Mesenchymal stem cell (in vitro differentiated cells and primary cell): ENCODE results near the gene LASP1. TPM values are rescaled to one million over a fixed set of nuclear protein-coding genes. Genes with fewer than 3 reads are reported as not detected.

Source experiments
- DNase-seq: peaks from one replicate; pipeline ENCODE4 v3.0.0-alpha.2; 2013
- H2AFZ ChIP-seq: one replicate; pipeline ENCODE4 v1.6.1; 2013; ENCODE audit warnings: low read depth, mild to moderate bottlenecking, control low read depth, inconsistent platforms, low read length, moderate library complexity
- H2AK5ac ChIP-seq: 2 replicates; pipeline ENCODE4 v1.6.1; 2013; ENCODE audit warnings: low read length, moderate library complexity, mild to moderate bottlenecking, inconsistent platforms; ENCODE audit not compliant: severe bottlenecking
- H2BK120ac ChIP-seq: one replicate; pipeline ENCODE4 v1.6.1; 2013; ENCODE audit warnings: low read depth, mild to moderate bottlenecking, inconsistent platforms, low read length, moderate library complexity
- H2BK12ac ChIP-seq, 2 experiments: one replicate each; pipeline ENCODE4 v1.6.1; 2013; ENCODE audit warnings: inconsistent platforms in 2 of 2, low read length in 2 of 2, mild to moderate bottlenecking in 2 of 2, moderate library complexity in 2 of 2, control low read depth in 1 of 2
- H2BK15ac ChIP-seq: one replicate; pipeline ENCODE4 v1.6.1; 2013; ENCODE audit warnings: mild to moderate bottlenecking, low read depth, inconsistent platforms; ENCODE audit not compliant: poor library complexity, severe bottlenecking
- H2BK5ac ChIP-seq: 2 replicates; pipeline ENCODE4 v1.6.1; 2013; ENCODE audit warnings: low read depth, mild to moderate bottlenecking, low read length, control low read depth, inconsistent platforms; ENCODE audit not compliant: poor library complexity, severe bottlenecking
- H3K14ac ChIP-seq, 2 experiments: one replicate each; pipeline ENCODE4 v1.6.1; 2013; ENCODE audit warnings: inconsistent platforms in 2 of 2, low read length in 2 of 2, control low read depth in 1 of 2, mild to moderate bottlenecking in 1 of 2, moderate library complexity in 1 of 2
- H3K18ac ChIP-seq, 2 experiments: one replicate each; pipeline ENCODE4 v1.6.1; 2013; ENCODE audit warnings: inconsistent platforms in 2 of 2, low read length in 2 of 2, control low read depth in 1 of 2, low read depth in 1 of 2, mild to moderate bottlenecking in 1 of 2
- H3K23ac ChIP-seq, 2 experiments: one replicate each; pipeline ENCODE4 v1.6.1; 2013; ENCODE audit warnings: inconsistent platforms in 2 of 2, low read length in 2 of 2, mild to moderate bottlenecking in 2 of 2, moderate library complexity in 2 of 2, control low read depth in 1 of 2
- H3K27ac ChIP-seq: 2 replicates; pipeline ENCODE4 v1.5.1; 2013; ENCODE audit warnings: mild to moderate bottlenecking, moderate library complexity, low read length, control low read depth, inconsistent platforms; ENCODE audit not compliant: poor library complexity, severe bottlenecking
- H3K27me3 ChIP-seq, 2 experiments: 2 replicates each; pipeline versions ENCODE4 v1.6.1 to v1.7.0; 2013; ENCODE audit warnings: low read length in 2 of 2, mild to moderate bottlenecking in 2 of 2, moderate library complexity in 2 of 2, control low read depth in 1 of 2, inconsistent platforms in 1 of 2; ENCODE audit not compliant: control insufficient read depth in 1 of 2, insufficient read depth in 1 of 2
- H3K36me3 ChIP-seq, 2 experiments: 2 replicates each; pipeline versions ENCODE4 v1.6.1 to v1.7.0; 2013; ENCODE audit warnings: low read length in 2 of 2, control low read depth in 1 of 2, inconsistent platforms in 1 of 2, low read depth in 1 of 2, mild to moderate bottlenecking in 1 of 2; ENCODE audit not compliant: insufficient read depth in 2 of 2, control insufficient read depth in 1 of 2
- H3K4ac ChIP-seq, 2 experiments: one replicate each; pipeline ENCODE4 v1.6.1; 2013; ENCODE audit warnings: inconsistent platforms in 2 of 2, low read length in 2 of 2, mild to moderate bottlenecking in 2 of 2, moderate library complexity in 2 of 2, control low read depth in 1 of 2, low read depth in 1 of 2
- H3K4me1 ChIP-seq: 2 replicates; pipeline ENCODE4 v1.6.1; 2013; ENCODE audit warnings: low read depth, low read length, control low read depth; ENCODE audit not compliant: control insufficient read depth, insufficient read depth
- H3K4me2 ChIP-seq: 2 replicates; pipeline ENCODE4 v1.6.1; 2013; ENCODE audit warnings: low read length, mild to moderate bottlenecking, inconsistent platforms; ENCODE audit not compliant: poor library complexity, severe bottlenecking
- H3K4me3 ChIP-seq, 2 experiments: 2 replicates each; pipeline versions ENCODE4 v1.5.1 to v1.7.0; 2013; ENCODE audit warnings: low read length in 2 of 2, mild to moderate bottlenecking in 2 of 2, control low read depth in 1 of 2, low read depth in 1 of 2; ENCODE audit not compliant: insufficient read depth in 1 of 2
- H3K79me1 ChIP-seq: replicated peaks from 2 replicates; pipeline ENCODE4 v1.6.1; 2013; ENCODE audit warnings: mild to moderate bottlenecking, control low read depth, low read length, inconsistent platforms; ENCODE audit not compliant: poor library complexity, severe bottlenecking
- H3K9ac ChIP-seq: 2 replicates; pipeline ENCODE4 v1.7.0; 2013; ENCODE audit warnings: mild to moderate bottlenecking, low read length, moderate library complexity
- H3K9me3 ChIP-seq: 2 replicates; pipeline ENCODE4 v1.7.0; 2013; ENCODE audit warnings: mild to moderate bottlenecking, low read length; ENCODE audit not compliant: control insufficient read depth
- H4K8ac ChIP-seq: one replicate; pipeline ENCODE4 v1.6.1; 2013; ENCODE audit warnings: inconsistent platforms, mild to moderate bottlenecking, low read length, moderate library complexity
- H4K91ac ChIP-seq: one replicate; pipeline ENCODE4 v1.6.1; 2013; ENCODE audit warnings: mild to moderate bottlenecking, low read length, inconsistent platforms
- WGBS: methylation state at CpG from one replicate; pipeline ENCODE4 v1.1.7; 2013; ENCODE audit warnings: mixed read lengths; 5-methylcytosine and 5-hydroxymethylcytosine counted together
- small RNA-seq: library from polyadenylated mRNA; stranded (forward); fragments of <200 nt; extraction: miRNeasy Mini kit (QIAGEN cat#:217004); gene quantifications from one replicate; pipeline ENCODE3, GENCODE V24; 2013; ENCODE audit warnings: low read depth

Gene LASP1

GRCh38 chr17:38969281-38969680 lies 99.4 kb downstream of the LASP1 start:
- H3K9ac ChIP-seq = no peak overlapping the region
- no peak overlapping the region for H2AK5ac ChIP-seq
- no peak overlapping the region for H2BK15ac ChIP-seq
- no peak overlapping the region for H2BK120ac ChIP-seq
- H3K23ac ChIP-seq = no peak overlapping the region
- no peak overlapping the region for H3K18ac ChIP-seq
- no peaks in the 10 kb centered on the region for H3K27me3 ChIP-seq
- no peak overlapping the region for H4K91ac ChIP-seq
- H3K4me1 ChIP-seq = peaks cover 6% of the 10 kb centered on the region
- no peak overlapping the region for H3K27ac ChIP-seq
- no peak overlapping the region for H3K4me2 ChIP-seq
- H3K79me1 ChIP-seq = no peaks in the 10 kb centered on the region
- DNase-seq = no peak
- H3K36me3 ChIP-seq = no peaks in the 10 kb centered on the region
- no peak overlapping the region for H3K4ac ChIP-seq
- H3K14ac ChIP-seq = no peak overlapping the region
- no peak overlapping the region for H2AFZ ChIP-seq
- no peak overlapping the region for H2BK5ac ChIP-seq
- H3K4me3 ChIP-seq = no peak overlapping the region
- no peak overlapping the region for H4K8ac ChIP-seq
- H2BK12ac ChIP-seq = no peak overlapping the region
- 89% methylated on average over 2 of the region's 4 CpGs for WGBS
- no peaks in the 10 kb centered on the region for H3K9me3 ChIP-seq

- no peak overlapping the region for H4K91ac ChIP-seq
- no peak overlapping the region for H4K8ac ChIP-seq
- no peak overlapping the region for H3K14ac ChIP-seq
- no peak overlapping the region for H2AFZ ChIP-seq
- peaks cover 6% of the 10 kb centered on the region for H3K4me1 ChIP-seq
- DNase-seq = no peak
- no peak overlapping the region for H3K4me2 ChIP-seq
- H3K36me3 ChIP-seq = no peaks in the 10 kb centered on the region
- H3K4ac ChIP-seq = no peak overlapping the region
- no peak overlapping the region for H2BK12ac ChIP-seq
- no peak overlapping the region for H3K23ac ChIP-seq
- H2BK5ac ChIP-seq = no peak overlapping the region
- H2BK15ac ChIP-seq = no peak overlapping the region
- no peak overlapping the region for H2AK5ac ChIP-seq
- no peak overlapping the region for H2BK120ac ChIP-seq
- H3K79me1 ChIP-seq = no peaks in the 10 kb centered on the region
- H3K4me3 ChIP-seq = no peak overlapping the region
- no peak overlapping the region for H3K27ac ChIP-seq
- H3K18ac ChIP-seq = no peak overlapping the region
- H3K27me3 ChIP-seq = no peaks in the 10 kb centered on the region
- 89% methylated on average over 4 of the region's 4 CpGs for WGBS
- H3K9ac ChIP-seq = no peak overlapping the region
- H3K9me3 ChIP-seq = no peaks in the 10 kb centered on the region
These were observed 100.3 kb downstream of the LASP1 start for GRCh38 chr17:38970128-38970527.

DNA sequence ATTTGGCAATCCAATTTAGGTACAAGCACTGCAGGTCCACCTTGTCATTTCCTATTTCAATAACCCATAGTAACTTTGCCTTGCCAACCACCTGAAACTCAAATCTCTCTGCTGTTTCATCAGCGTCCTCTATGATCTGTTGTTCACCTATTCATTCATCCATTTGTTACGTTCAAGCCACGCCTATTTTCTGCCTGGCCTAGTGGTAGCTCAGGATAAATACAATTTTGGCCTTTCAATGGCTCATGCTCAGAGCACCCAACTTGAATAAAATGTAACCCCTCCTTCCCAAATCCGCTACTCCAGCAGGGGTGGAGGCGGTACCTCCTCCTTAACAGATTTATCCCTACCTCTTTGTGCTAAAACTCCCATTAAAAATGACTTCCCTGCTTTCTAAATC lies 100.9 kb downstream of the LASP1 start:
- Histone ChIP-seq H3K9me3 (no peaks in the 10 kb centered on the region), H4K91ac (no peak overlapping the region), H3K4me3 (no peak overlapping the region), H4K8ac (no peak overlapping the region), H2BK5ac (no peak overlapping the region), H3K18ac (no peak overlapping the region), H3K36me3 (no peaks in the 10 kb centered on the region), H2BK12ac (no peak overlapping the region), H3K14ac (no peak overlapping the region), H2AK5ac (no peak overlapping the region), H2AFZ (no peak overlapping the region), H3K23ac (no peak overlapping the region), H3K9ac (no peak overlapping the region), H3K27ac (no peak overlapping the region), H3K4me2 (no peak overlapping the region), H3K79me1 (no peaks in the 10 kb centered on the region), H3K27me3 (no peaks in the 10 kb centered on the region), H2BK120ac (no peak overlapping the region), H3K4ac (no peak overlapping the region), H2BK15ac (no peak overlapping the region), H3K4me1 (peaks cover 6% of the 10 kb centered on the region)
- DNase-seq = no peak
- WGBS = 86% methylated on average over 5 of the region's 5 CpGs

Small RNAs within 50 kb of the gene (small RNA-seq; reads per million reads assigned to genes)
- gene MIR4727 (1.2 reads per million), gene MIR6779 (not detected), gene SNORA21 (not detected), gene SNORA21B (not detected)
